ENCODE results near the gene DPH2. TPM values are rescaled to one million over a fixed set of nuclear protein-coding genes. Genes with fewer than 3 reads are reported as not detected.

Gene DPH2
- total and polyA plus RNA-seq, 2 of the 8 experiments (the other 6 are each of a cell fraction or from before 2014, with no cell fraction given): 64.9 to 92.1 TPM

GRCh38 chr1:43973981-43974442 lies 4.2 kb downstream of the DPH2 start:
- no peak overlapping the region for H3K14ac ChIP-seq (ENCODE audit: insufficient read length)
- no peak for TF ChIP-seq RNF2 (IDR thresholded peaks at IDR 0.05; ENCODE audit: borderline replicate concordance, low read depth, low read length, missing control alignments, poor library complexity, severe bottlenecking)
- TF ChIP-seq SIN3A (conservative IDR thresholded peaks at IDR 0.05 in 1 of 2, IDR thresholded peaks at IDR 0.05 in 1 of 2; ENCODE audit: low read depth in 1 of 2, low read length in 2 of 2): 0 out of 4 replicates have a peak, but pooled peaks of 1 of the 2 experiments have one; percentile 25
- peak overlapping the region; percentile 71; the same call in 1 of the 2 replicates for H3K18ac ChIP-seq (ENCODE audit: extremely low read depth, low read length)
- peak overlapping the region; percentile 64 for H3K4ac ChIP-seq (replicated peaks; ENCODE audit: insufficient read length, low read depth, low read length)
- H3K56ac ChIP-seq (replicated peaks; ENCODE audit: insufficient read length, low read depth, low read length): peak overlapping the region; percentile 64
- H4K8ac ChIP-seq (ENCODE audit: extremely low read depth, insufficient read depth, low read length): peak overlapping the region; percentile 59; the same call in 1 of the 2 replicates
- peaks cover 14% of the 10 kb centered on the region for H3K79me1 ChIP-seq (ENCODE audit: low read depth, low read length)
- 44% methylated on average over 9 of the region's 9 CpGs; no CpG with 5 or more reads in 1 of the 2 experiments for WGBS, 2 experiments (ENCODE audit: extremely low coverage in 1 of 2, insufficient coverage in 1 of 2, insufficient read length in 1 of 2, insufficient replicate concordance in 2 of 2, low coverage in 1 of 2, low lambda C conversion rate in 2 of 2, missing lambda C conversion rate in 1 of 2)
- H2BK12ac ChIP-seq (ENCODE audit: low read depth, low read length): no peak overlapping the region
- H3K36me3 ChIP-seq (ENCODE audit: control insufficient read depth in 2 of 4, insufficient read depth in 4 of 4, low read length in 3 of 4): peaks cover 2 to 33% (median 17%) of the 10 kb centered on the region in 4 experiments; a peak in 7 of 8 replicates
- no peaks in the 10 kb centered on the region for H3K9me3 ChIP-seq (ENCODE audit: insufficient read depth in 2 of 2, low read depth in 1 of 2, low read length in 1 of 2)
- no peak overlapping the region for H3K27ac ChIP-seq (ENCODE audit: low read depth, low read length)
- FAIRE-seq (no peak), DNase-seq (ENCODE audit: low read depth in 1 of 2, low spot score in 2 of 2) (no peak)
- H2BK20ac ChIP-seq (ENCODE audit: low read length): no peak overlapping the region
- H4K20me1 ChIP-seq (replicated peaks in 1 of 2; ENCODE audit: control insufficient read depth in 1 of 2, insufficient read depth in 2 of 2, low read length in 2 of 2): peaks cover 4 to 24% of the 10 kb centered on the region in 2 experiments
- H2BK15ac ChIP-seq (ENCODE audit: low read length): peak overlapping the region; percentile 46; the same call in 1 of the 2 replicates
- peaks cover 6 to 18% (median 12%) of the 10 kb centered on the region in 4 experiments for H3K4me1 ChIP-seq (replicated peaks in 1 of 4; ENCODE audit: control insufficient read depth in 3 of 4, insufficient read depth in 4 of 4, low read length in 3 of 4)
- no peak overlapping the region for H3K23ac ChIP-seq (ENCODE audit: insufficient read length)
- peak overlapping the region; percentile 79 to 88 (median 82) for H3K4me3 ChIP-seq (ENCODE audit: extremely low read depth in 1 of 4, insufficient read depth in 2 of 4, low read depth in 3 of 4, low read length in 4 of 4)
- H3K79me2 ChIP-seq (ENCODE audit: control insufficient read depth in 1 of 2, insufficient read depth in 2 of 2, low read length in 2 of 2): peaks cover 0 to 25% of the 10 kb centered on the region in 2 experiments; a peak in 2 of 4 replicates
- H2AK5ac ChIP-seq (ENCODE audit: low read depth, low read length): no peak overlapping the region
- H3K9ac ChIP-seq (replicated peaks in 1 of 4; ENCODE audit: extremely low read depth in 1 of 4, low read depth in 3 of 4, low read length in 3 of 4): peak overlapping the region in 3 of 4 experiments; percentile 50 to 62 (median 51); a peak in 5 of 7 replicates
- no peak overlapping the region for H2BK120ac ChIP-seq (replicated peaks; ENCODE audit: low read depth, low read length)
- CTCF ChIA-PET (ENCODE audit: partially characterized antibody): interaction anchor here (0.6 to 9.2 kb wide), 8 partner anchors 15 to 235 kb away, joined by 3 to 79 read pairs (median 4); partner anchors contain the start of genes CCDC24 and IPO13
- peak overlapping the region; percentile 45 for H4K91ac ChIP-seq (replicated peaks; ENCODE audit: insufficient read length, low read length)
- peaks cover 24% of the 10 kb centered on the region for H3K23me2 ChIP-seq (ENCODE audit: low read depth, low read length)
- H2AFZ ChIP-seq (ENCODE audit: low read length): peak overlapping the region; percentile 55
- H4K5ac ChIP-seq (ENCODE audit: insufficient read length, low read depth, low read length): peak overlapping the region; percentile 79
- H2BK5ac ChIP-seq (ENCODE audit: low read depth, low read length): peak overlapping the region; percentile 94; the same call in 1 of the 2 replicates
- H3K27me3 ChIP-seq (replicated peaks in 1 of 4; ENCODE audit: control insufficient read depth in 3 of 4, extremely low read depth in 1 of 4, insufficient read depth in 3 of 4, low read length in 3 of 4): no peaks in the 10 kb centered on the region
- POLR2A ChIA-PET (ENCODE audit: partially characterized antibody): interaction anchor here (0.9 to 12.9 kb wide), 12 partner anchors 11 to 658 kb away, joined by 3 to 189 read pairs (median 4); partner anchors contain the start of genes CCDC24 and IPO13
- H3K4me2 ChIP-seq (ENCODE audit: insufficient read depth in 1 of 2, low read depth in 2 of 2, low read length in 2 of 2): peak overlapping the region; percentile 81 to 85

All from H1 (cell line).